ENCODE results near the gene CDH5. TPM values are rescaled to one million over a fixed set of nuclear protein-coding genes. Genes with fewer than 3 reads are reported as not detected.

CDH5 gene
- total RNA-seq, 1 donor from 2014 or later, result not detected

Other genes starting within 250 kb of the CDH5 start
- 0.38 TPM in 1 of 2 replicates, not detected in the other for gene BEAN1, start 60.6 kb downstream of the CDH5 start, total RNA-seq
- gene TK2, start 183.4 kb downstream of the CDH5 start, total RNA-seq, result 8.7 and 12.8 TPM in 2 replicates
- 17.7 and 22.6 TPM in 2 replicates for gene CKLF, start 185.9 kb downstream of the CDH5 start, total RNA-seq
- 0.26 and 0.38 TPM in 2 replicates for gene CMTM1, start 199.7 kb downstream of the CDH5 start, total RNA-seq
- gene CMTM2, start 212.8 kb downstream of the CDH5 start, total RNA-seq, result not detected in 2 replicates
- 1.1 and 1.3 TPM in 2 replicates for gene CMTM3, start 238.0 kb downstream of the CDH5 start, total RNA-seq

Measured in bronchial epithelial cell (primary cell).